NCI-H2081 treated with DMSO at 0.1 percent for 48 hours (cell line): ENCODE measurements around the gene AIFM3.
"Not testable (repeated sequence)": the region's sequence is repeated elsewhere in the genome, so short reads cannot be mapped to it uniquely, and the experiment has no call there.

ENCODE experiments used
- DNase-seq: peaks from one replicate; lab custom pipeline; 2025; lab: John Stamatoyannopoulos, UW

AIFM3 gene

GRCh38 chr22:20942203-20942902 is 24.7 kb upstream of the AIFM3 start:
- not testable (repeated sequence) for DNase-seq

GRCh38 chr22:20943104-20943933 is 23.7 kb upstream of the AIFM3 start:
- DNase-seq: no peak

- no peak for DNase-seq
Measured at GRCh38 chr22:20944042-20944441, 23.0 kb upstream of the AIFM3 start.

DNA sequence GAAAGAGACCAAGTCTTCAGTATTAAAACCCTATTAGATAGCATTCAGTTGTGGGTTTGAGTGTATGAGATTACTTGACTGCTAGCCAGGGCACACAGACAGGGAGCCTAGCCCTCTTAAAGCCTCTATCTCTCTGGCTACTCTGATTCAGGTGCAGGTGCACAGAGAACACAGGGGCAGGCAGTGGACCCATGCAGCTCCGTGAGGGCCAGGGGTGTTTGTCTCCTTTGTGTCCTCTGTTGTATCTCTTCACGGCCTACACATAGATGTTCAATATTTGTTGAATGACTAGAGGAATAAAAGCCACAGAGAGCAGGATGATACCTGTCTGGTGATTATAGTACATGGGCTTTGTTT is 21.5 kb upstream of the AIFM3 start:
- no peak for DNase-seq

- DNase-seq: no peak
Measured at GRCh38 chr22:20946080-20946986, 20.7 kb upstream of the AIFM3 start.

- no peak for DNase-seq
Measured at GRCh38 chr22:20946991-20947390, 20.1 kb upstream of the AIFM3 start.

DNA sequence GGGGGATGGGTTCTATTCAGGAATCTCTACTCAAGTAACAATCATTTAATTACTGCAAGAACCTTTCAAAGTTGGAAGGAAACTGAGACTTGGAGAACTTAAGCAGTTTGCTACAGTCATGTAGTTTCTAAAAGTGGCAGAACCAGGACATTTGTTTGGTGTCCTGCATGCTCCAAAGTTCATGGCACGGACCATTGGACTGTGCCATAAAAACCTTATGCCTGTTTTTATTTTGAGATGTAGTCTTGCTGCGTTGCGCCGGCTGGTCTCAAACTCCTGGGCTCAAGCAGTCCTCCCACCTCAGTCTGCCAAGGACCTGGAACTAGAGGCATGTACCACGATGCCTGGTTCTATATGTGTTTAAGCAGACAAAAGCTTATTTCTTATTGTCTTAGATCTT is 18.6 kb upstream of the AIFM3 start:
- DNase-seq: no peak

DNA sequence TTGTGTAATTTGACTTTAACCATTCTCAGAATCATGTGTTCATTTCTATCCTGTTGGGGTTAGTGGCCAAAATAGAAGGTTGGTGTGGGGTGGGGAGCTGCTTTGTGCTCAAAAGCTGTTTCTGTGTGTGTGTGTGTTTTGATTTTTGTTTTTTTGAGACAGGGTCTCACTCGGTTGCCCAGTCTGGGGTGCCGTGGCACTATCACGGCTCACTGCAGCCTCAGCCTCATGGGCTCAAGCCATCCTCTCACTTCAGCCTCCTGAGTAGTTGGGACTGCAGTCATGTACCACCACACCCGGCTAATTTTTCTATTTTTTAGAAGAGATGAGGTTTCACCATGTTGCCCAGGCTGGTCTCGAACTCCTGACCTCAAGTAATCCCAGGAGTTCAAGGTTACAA is 18.1 kb upstream of the AIFM3 start:
- DNase-seq: no peak

GRCh38 chr22:20949698-20950183 is 17.3 kb upstream of the AIFM3 start:
- no peak for DNase-seq

DNA sequence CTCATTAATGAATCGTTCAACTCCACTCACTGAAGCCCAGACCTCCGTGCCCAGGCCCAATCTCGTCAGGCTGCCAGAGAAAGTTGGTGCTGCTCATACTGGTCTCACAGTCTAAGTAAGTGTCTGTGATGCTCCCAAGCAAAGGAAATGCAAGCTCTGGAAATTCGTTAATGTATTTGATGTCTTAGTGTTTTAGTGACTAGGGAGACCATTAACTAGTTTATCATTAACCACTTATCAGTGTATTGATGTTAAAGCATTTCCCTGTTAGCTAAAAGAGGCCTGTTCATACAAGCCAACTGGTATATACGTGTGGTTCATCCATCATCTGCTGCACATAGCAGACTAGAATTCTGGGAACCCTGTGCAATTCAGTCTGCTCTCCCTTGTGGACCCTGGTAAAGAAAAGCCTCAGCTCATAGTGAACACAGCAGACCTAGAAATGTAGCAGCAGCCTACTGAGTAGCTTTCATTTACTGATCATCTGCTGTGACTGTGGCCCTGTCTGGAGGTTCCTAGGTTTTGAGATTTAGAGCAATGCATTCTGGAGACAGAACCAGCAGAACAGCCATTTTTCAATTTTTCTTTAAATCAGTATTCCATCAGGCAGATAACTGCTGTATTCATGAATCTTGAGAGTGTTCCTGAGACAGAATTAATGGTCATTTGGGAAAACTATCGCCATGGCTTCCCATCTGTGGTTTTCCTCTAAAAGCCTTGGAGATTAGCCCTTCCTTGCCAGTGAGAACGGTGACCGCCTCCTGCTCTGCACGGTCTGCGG is 15.7 kb upstream of the AIFM3 start:
- DNase-seq: no peak

- no peak for DNase-seq
Measured at GRCh38 chr22:20951932-20952380, 15.1 kb upstream of the AIFM3 start.

- DNase-seq: no peak
Measured at GRCh38 chr22:20952544-20953341, 14.3 kb upstream of the AIFM3 start.

DNA sequence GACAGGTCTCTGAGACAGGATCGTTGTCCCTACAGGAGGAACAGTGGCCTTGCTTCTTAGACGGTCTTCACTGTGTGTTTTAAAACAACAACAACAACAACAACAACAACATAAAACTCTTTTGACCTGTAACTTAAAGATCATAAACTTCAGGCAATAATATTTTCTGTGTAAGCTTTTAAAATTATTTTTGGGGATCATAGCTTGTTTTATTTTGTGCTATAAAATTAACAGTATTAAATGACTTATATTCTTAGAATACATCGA is 13.8 kb upstream of the AIFM3 start:
- DNase-seq: no peak

DNA sequence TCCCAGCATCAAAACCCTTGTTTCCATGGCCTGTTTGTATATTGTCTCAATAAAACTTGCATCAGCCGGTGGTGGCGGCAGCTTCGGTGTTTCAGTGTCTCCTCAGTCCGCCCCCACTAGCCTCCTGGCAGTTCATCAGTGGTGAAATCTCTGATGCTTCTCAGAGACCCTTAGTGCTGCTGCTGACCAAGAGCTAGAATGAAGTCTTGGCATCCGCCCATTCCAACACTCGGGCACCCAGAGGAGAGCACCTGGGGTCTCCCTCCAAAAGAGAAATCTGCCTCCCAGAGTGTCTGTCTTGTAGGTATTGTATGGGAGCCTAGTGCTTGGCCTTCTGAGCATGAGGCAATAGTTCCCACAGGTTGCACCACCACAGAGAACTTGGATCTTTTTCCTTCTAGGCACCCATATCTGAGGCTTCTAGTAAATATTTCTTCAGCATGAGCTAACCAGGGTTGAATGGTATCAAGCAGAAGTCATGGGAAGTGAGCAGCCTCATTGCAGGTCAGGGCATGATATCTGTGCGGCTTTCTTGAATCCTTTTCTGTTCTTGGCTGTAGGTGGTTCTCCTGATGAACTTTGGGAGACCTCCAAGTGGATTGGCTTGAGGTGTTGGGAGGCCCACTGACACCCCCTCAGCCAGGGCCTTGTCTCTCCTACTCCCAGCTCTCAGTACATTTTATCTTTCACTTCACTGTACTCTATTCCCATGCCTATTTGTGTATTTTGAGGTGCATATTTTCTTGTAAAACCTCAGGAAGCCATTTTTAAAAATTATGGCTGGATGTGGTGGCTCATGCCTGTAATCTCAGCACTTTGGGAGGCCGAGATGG is 13.2 kb upstream of the AIFM3 start:
- no peak for DNase-seq

- no peak for DNase-seq
Measured at GRCh38 chr22:20955548-20955947, 11.5 kb upstream of the AIFM3 start.

GRCh38 chr22:20956258-20957101 is 10.6 kb upstream of the AIFM3 start:
- no peak for DNase-seq

DNA sequence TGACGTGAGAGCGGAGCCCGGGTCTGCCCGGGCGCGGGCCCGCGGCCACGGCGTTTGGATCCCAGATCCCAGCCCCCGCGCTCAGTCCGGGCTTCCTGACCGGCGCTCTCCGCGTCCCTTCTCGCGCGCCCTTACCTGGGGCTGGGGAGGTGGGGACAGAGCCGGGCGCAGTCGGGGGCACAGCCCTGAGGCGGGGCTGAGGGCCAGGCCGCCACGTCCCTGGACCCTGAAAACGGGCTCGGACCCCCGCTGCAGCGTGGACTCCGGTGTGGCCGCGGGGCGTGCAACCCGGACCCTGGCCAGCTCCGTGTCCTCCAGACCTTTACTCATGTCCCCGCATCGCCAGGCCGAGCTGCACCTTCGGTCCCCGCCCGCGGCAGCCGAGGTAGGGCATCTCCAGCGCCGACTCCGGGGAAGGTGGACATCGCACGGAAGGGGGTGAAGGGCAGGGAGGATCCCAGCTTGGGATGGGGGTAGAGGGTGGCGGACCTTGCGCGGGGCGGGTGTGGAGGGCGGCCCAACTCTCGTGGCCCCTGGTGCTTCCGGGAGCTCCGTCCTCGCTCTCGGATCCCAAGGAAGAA is 9.9 kb upstream of the AIFM3 start:
- DNase-seq: no peak

- no peak for DNase-seq
Measured at GRCh38 chr22:20957683-20958431, 9.2 kb upstream of the AIFM3 start.
